ENCODE measurements around the gene AFF1.
"Not testable (repeated sequence)": the region's sequence is repeated elsewhere in the genome, so short reads cannot be mapped to it uniquely, and the experiment has no call there.

AFF1 gene

DNA sequence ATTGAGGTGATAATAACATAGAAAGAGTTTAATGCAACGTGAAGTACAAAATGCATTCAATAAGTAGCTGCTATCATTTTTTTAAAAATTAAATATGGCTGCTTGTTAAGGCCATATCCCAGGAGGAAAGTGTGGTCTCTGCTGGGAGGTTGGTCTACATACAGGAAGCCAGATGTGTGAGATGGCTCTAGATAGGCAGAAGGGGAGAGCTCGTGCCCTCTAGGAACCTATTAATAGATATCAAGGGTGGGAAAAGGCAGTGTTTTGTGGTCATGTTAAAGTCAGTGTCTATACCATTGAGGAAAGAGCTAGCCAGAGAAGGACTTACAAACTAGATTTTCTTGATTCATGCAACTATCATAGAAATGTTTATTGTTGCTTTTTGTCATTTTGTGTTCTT is 145.2 kb downstream of the AFF1 start:
- no peak for DNase-seq (ENCODE audit: low read depth)

DNA sequence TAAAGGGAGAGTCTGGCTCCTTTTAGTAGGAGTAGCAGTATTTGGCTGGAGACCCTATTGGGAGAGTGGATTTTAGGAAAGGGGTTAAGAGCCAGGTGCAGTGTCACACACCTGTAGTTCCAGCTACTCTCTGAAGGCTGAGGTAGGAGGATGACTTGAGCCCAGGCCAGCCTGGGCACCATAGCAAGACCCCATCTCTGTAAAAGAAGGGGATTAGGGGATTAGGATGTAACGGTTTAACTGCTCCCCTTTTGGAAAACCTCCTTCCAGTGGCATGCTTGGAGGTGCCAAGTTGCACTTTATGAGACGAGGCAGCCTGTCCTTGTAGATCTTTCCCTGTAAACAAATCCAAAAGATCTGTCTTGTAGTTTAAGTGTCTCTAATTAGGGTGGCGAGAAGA is 145.7 kb downstream of the AFF1 start:
- no peak for DNase-seq (ENCODE audit: low read depth)
- TF ChIP-seq, protein P1, sequence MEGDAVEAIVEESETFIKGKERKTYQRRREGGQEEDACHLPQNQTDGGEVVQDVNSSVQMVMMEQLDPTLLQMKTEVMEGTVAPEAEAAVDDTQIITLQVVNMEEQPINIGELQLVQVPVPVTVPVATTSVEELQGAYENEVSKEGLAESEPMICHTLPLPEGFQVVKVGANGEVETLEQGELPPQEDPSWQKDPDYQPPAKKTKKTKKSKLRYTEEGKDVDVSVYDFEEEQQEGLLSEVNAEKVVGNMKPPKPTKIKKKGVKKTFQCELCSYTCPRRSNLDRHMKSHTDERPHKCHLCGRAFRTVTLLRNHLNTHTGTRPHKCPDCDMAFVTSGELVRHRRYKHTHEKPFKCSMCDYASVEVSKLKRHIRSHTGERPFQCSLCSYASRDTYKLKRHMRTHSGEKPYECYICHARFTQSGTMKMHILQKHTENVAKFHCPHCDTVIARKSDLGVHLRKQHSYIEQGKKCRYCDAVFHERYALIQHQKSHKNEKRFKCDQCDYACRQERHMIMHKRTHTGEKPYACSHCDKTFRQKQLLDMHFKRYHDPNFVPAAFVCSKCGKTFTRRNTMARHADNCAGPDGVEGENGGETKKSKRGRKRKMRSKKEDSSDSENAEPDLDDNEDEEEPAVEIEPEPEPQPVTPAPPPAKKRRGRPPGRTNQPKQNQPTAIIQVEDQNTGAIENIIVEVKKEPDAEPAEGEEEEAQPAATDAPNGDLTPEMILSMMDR (IDR thresholded peaks at IDR 0.05; ENCODE audit: control insufficient read depth, insufficient read depth, low read depth, low read length, missing control alignments), result no peak
- no peak overlapping the region for H3K4me3 ChIP-seq (ENCODE audit: control insufficient read depth, low read depth, low read length)

More for the DNA sequence above, 145.2 kb downstream of the AFF1 start:
- no peak overlapping the region for H3K4me3 ChIP-seq (ENCODE audit: control insufficient read depth, low read depth, low read length)
- TF ChIP-seq, protein P1 (IDR thresholded peaks at IDR 0.05; ENCODE audit: control insufficient read depth, insufficient read depth, low read depth, low read length, missing control alignments), result no peak

DNA sequence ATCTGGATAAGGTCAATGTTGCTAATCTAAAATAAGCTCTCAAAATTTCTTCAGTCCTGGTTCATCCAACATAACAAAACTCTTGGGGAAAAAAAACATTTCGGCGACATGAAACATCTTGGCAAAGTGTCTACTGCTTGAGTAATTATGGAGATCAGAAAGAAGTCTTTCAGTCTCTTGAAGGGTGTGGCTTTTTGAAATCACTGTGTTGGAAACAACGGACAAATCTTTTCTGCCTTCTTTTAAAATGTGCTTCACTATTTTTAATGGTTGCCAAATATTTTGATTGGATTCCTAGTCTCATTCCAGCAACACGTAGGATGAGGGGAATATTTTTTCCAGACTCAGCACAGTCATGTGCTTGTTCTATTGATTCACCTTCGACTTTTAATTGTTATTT is 147.0 kb downstream of the AFF1 start:
- TF ChIP-seq, protein P1 (IDR thresholded peaks at IDR 0.05; ENCODE audit: control insufficient read depth, insufficient read depth, low read depth, low read length, missing control alignments), result no peak
- H3K4me3 ChIP-seq (ENCODE audit: control insufficient read depth, low read depth, low read length), result no peak overlapping the region
- DNase-seq (ENCODE audit: low read depth), result no peak

DNA sequence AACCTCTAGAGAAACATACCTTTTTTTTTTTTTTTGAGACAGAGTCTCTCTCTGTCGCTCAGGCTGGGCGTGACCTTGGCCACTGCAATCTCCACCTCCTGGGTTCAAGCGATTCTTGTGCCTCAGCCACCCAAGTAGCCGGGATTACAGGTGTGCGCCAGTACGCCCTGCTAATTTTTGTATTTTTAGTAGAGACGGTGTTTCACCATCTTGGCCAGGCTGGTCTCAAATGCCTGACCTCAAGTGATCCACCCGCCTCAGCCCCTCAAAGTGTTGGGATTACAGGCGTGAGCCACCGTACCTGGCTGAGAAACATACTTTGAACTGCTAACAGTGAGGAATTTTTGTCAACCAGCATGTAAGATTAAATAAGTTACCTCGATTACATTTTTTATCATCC is 150.9 kb downstream of the AFF1 start:
- H3K4me3 ChIP-seq (ENCODE audit: control insufficient read depth, low read depth, low read length); DNase-seq (ENCODE audit: low read depth): not testable (repeated sequence)

DNA sequence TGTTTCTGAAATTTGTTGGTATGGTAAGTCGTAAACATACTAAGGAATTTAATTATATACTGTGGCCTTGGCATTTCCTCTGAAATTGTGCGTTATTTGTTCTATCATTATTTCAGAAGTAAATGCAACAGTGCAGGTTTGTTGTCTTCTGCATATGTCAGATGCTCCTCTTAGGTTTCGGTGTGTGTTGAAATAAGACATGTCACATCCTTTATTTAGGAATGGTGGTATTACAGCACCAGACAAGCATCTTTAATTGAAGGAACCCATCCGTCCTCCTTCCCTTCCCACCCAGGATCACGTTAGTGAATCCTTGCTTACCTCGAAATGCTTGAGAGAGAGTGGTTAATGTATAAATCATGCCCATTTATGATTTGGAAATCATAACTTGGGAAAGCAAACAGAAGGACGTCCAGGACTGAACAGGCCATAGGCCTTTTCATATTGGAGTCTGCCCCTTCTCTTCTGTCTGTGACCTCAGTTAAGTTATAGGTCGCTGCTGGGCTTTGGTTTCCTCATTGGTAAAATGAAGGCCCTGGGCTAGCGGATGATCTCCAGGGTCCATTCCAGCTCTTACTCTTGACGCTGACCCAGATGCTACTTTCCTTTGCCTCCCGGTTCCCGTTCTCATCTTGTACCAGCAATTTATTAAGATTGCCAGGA is 151.5 kb downstream of the AFF1 start:
- TF ChIP-seq, protein P1 (IDR thresholded peaks at IDR 0.05; ENCODE audit: control insufficient read depth, insufficient read depth, low read depth, low read length, missing control alignments), result no peak
- no peak for DNase-seq (ENCODE audit: low read depth)
- H3K4me3 ChIP-seq (ENCODE audit: control insufficient read depth, low read depth, low read length), result no peak overlapping the region

DNA sequence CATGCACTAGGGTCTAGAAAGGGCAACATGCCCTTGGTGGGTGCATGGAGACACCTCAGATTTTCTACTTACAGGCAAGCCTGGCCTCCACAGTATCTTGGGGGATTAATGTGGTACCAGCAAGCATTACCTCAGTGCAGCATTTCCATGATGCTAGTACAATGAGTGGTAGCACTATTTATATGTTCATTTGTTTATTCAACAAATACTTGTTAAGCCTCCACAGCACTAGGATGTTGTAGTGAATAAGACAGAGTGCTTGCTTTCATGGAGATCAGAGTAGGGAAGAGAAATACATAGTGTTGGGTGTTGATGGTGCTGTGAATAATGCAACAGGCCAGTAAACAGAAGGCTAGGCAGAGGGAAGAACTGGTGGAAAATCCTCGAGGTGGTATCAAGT is 152.2 kb downstream of the AFF1 start:
- DNase-seq (ENCODE audit: low read depth), result no peak
- TF ChIP-seq, protein P1 (IDR thresholded peaks at IDR 0.05; ENCODE audit: control insufficient read depth, insufficient read depth, low read depth, low read length, missing control alignments), result no peak
- H3K4me3 ChIP-seq (ENCODE audit: control insufficient read depth, low read depth, low read length), result no peak overlapping the region

DNA sequence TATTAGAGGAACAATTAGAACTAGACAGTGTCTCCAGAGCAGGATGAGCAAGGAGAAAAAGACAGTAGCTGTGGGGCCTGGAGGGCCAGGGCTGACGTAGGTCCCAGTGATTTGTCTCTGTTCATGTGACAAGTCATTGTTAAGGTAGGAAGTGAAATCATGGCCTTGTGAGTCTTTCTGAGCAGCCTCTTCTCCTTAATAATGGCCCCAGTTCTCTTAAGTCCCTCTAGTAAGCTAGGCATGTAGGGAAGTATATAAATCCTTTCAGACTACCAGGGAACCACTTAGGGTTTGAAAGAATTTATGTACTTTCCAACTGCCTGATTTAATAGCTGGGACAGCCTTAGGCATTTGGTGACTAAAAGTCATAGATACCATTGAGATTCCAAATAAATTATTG is 152.6 kb downstream of the AFF1 start:
- H3K4me3 ChIP-seq (ENCODE audit: control insufficient read depth, low read depth, low read length), result no peak overlapping the region
- TF ChIP-seq, protein P1 (IDR thresholded peaks at IDR 0.05; ENCODE audit: control insufficient read depth, insufficient read depth, low read depth, low read length, missing control alignments), result no peak
- no peak for DNase-seq (ENCODE audit: low read depth)

All from AG09309 (cell line).